Heart right ventricle (tissue), 16 donors: Measurements from ENCODE around the gene HIVEP3. TPM values are rescaled to one million over a fixed set of nuclear protein-coding genes. Genes with fewer than 3 reads are reported as not detected.

ENCODE experiments used
- ATAC-seq, 8 donors: fragments of 200-7000 bp; cut with Tn5 transposase; one replicate each; pipeline ENCODE4 v1.9.1; 2020; ENCODE audit warnings: mild to moderate bottlenecking in 8 of 8, moderate library complexity in 8 of 8, moderate number of reproducible peaks in 1 of 8
- DNase-seq, 2 donors: peaks; one replicate each; pipeline ENCODE4 v3.0.0-alpha.2; 2020
- H3K27ac ChIP-seq, 10 donors: fragments of 200-600 bp; sonication (generic) in 2 of 10; one replicate each; pipeline versions ENCODE4 v1.5.0 to v1.8.0; 2020 to 2022; ENCODE audit warnings: mild to moderate bottlenecking in 3 of 10
- H3K27me3 ChIP-seq, 7 donors: fragments of 200-600 bp; one replicate each; pipeline ENCODE4 v1.8.0; 2021 to 2022; ENCODE audit warnings: mild to moderate bottlenecking in 2 of 7
- H3K36me3 ChIP-seq, 9 donors: fragments of 200-600 bp; sonication (generic) in 1 of 9; one replicate each; pipeline versions ENCODE4 v1.5.0 to v1.8.0; 2020 to 2022; ENCODE audit warnings: mild to moderate bottlenecking in 2 of 9
- H3K4me1 ChIP-seq, 9 donors: fragments of 200-600 bp; sonication (generic) in 1 of 9; one replicate each; pipeline versions ENCODE4 v1.5.0 to v1.8.0; 2020 to 2022; ENCODE audit warnings: mild to moderate bottlenecking in 4 of 9
- H3K4me3 ChIP-seq, 10 donors: fragments of 200-600 bp; sonication (generic) in 2 of 10; one replicate each; pipeline versions ENCODE4 v1.5.0 to v1.8.0; 2020 to 2022; ENCODE audit warnings: mild to moderate bottlenecking in 7 of 10, moderate library complexity in 2 of 10
- H3K9me3 ChIP-seq, 11 donors: fragments of 200-600 bp in 10 of 11; sonication (generic) in 2 of 11; one replicate each; pipeline versions ENCODE4 v1.5.0 to v1.8.0; 2013 to 2022; ENCODE audit warnings: mild to moderate bottlenecking in 2 of 11, control low read depth in 1 of 11, moderate library complexity in 1 of 11
- WGBS, 2 donors: extraction: QIAGEN DNeasy Blood & Tissue Kit; methylation state at CpG; one replicate each; pipeline ENCODE4 v1.1.7; 2013; ENCODE audit warnings: inconsistent platforms in 1 of 2; 5-methylcytosine and 5-hydroxymethylcytosine counted together
- intact Hi-C, 10 donors: fragments of 100-400 bp; cut with DNase I; formaldehyde crosslinking; loops; one replicate each; pipeline versions ENCODE4 v1.11.1 to v1.14.2; 2022
- polyA plus RNA-seq, 2 donors: library from polyadenylated mRNA; stranded (reverse); fragments of 200-250 nt; gene quantifications; one replicate each; pipeline ENCODE4 v1.2.3, GENCODE V29; 2013
- total RNA-seq, 10 donors: library from RNA; stranded (reverse); fragmentation: NEBNext Ultra II Directional in 3 of 10; extraction: Animal tissue kit (Norgen Biotek cat#: 25700) in 3 of 10; gene quantifications; one replicate each; pipeline versions ENCODE4 v1.2.1 to v1.2.4, GENCODE V29; 2021 to 2023
- TF ChIP-seq, protein P1 (sequence below), 9 donors: fragments of 200-600 bp; sonication (generic) in 2 of 9; IDR thresholded peaks; one replicate each; pipeline versions ENCODE4 v1.5.0 to v1.8.0; 2021 to 2022; ENCODE audit warnings: antibody characterized with exemption in 9 of 9, mild to moderate bottlenecking in 5 of 9, moderate library complexity in 1 of 9
- donor health status: Arrhythmogenic right ventricular cardiomyopathy.
- donor health status: ischemic (EF 13 %, LVEDD 7.1; RV severe dilation, severe dysfunction).
- donor health status: healthy with polysubstance abuse.
- donor health status: DM: no; HTN: yes; CAD: no.
- donor health status: DM: no; HTN: no; CAD: no.
- donor health status: ischemic (EF 25% LVEDD 6.9; RV normal size, moderate dysfunction).
- donor health status: ischemic (EF 25% LVEDD 5.7; RV mildly dilated, moderate dysfunction).
- donor health status: healthy.
- donor health status: DM: yes; HTN: yes; CAD: no.
- donor health status: Ischemic cardiomyopathy.
- donor health status: ischemic (EF 35%, LVEDD 5.7; RV mildly dilated, moderate dysfunction).
- donor health status: nonischemic (EF 11% LVEDD 7.7; RV severe dilation, severe dysfunction).
- donor health status: DM: yes; HTN: yes; CAD: no.
- donor health status: PGD.
- donor health status: ischemic (EF 29% LVEDD 5.4; RV normal size, mild dysfunction).
- donor health status: nonischemic (EF 23%, LVEDD 6.1; RV moderate dilation, normal function).

The HIVEP3 gene
- total and polyA plus RNA-seq, 12 donors = 2.6 to 7.5 (median 5.2) TPM

GRCh38 chr1:41666981-41667631 is 251.6 kb downstream of the HIVEP3 start:
- Histone ChIP-seq H3K9me3 (no peaks in the 10 kb centered on the region), H3K4me1 (peaks cover 0 to 45% (median 12%) of the 10 kb centered on the region in 9 donors), H3K4me3 (no peak overlapping the region), H3K27me3 (no peaks in the 10 kb centered on the region), H3K36me3 (no peaks in the 10 kb centered on the region), H3K27ac (peak overlapping the region in 1 of 10 donors; percentile 10)
- intact Hi-C loops = loop anchor here in 1 of 10 donors (10.0 kb wide), 1 partner anchor 248 kb away; the partner anchor contains the start of gene HIVEP3
- WGBS, 2 donors = 76 to 85% methylated on average over 3 of the region's 3 CpGs
- ATAC-seq (no peak), DNase-seq (no peak)
- TF ChIP-seq, protein P1, sequence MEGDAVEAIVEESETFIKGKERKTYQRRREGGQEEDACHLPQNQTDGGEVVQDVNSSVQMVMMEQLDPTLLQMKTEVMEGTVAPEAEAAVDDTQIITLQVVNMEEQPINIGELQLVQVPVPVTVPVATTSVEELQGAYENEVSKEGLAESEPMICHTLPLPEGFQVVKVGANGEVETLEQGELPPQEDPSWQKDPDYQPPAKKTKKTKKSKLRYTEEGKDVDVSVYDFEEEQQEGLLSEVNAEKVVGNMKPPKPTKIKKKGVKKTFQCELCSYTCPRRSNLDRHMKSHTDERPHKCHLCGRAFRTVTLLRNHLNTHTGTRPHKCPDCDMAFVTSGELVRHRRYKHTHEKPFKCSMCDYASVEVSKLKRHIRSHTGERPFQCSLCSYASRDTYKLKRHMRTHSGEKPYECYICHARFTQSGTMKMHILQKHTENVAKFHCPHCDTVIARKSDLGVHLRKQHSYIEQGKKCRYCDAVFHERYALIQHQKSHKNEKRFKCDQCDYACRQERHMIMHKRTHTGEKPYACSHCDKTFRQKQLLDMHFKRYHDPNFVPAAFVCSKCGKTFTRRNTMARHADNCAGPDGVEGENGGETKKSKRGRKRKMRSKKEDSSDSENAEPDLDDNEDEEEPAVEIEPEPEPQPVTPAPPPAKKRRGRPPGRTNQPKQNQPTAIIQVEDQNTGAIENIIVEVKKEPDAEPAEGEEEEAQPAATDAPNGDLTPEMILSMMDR (IDR thresholded peaks at IDR 0.05) = no peak

DNA sequence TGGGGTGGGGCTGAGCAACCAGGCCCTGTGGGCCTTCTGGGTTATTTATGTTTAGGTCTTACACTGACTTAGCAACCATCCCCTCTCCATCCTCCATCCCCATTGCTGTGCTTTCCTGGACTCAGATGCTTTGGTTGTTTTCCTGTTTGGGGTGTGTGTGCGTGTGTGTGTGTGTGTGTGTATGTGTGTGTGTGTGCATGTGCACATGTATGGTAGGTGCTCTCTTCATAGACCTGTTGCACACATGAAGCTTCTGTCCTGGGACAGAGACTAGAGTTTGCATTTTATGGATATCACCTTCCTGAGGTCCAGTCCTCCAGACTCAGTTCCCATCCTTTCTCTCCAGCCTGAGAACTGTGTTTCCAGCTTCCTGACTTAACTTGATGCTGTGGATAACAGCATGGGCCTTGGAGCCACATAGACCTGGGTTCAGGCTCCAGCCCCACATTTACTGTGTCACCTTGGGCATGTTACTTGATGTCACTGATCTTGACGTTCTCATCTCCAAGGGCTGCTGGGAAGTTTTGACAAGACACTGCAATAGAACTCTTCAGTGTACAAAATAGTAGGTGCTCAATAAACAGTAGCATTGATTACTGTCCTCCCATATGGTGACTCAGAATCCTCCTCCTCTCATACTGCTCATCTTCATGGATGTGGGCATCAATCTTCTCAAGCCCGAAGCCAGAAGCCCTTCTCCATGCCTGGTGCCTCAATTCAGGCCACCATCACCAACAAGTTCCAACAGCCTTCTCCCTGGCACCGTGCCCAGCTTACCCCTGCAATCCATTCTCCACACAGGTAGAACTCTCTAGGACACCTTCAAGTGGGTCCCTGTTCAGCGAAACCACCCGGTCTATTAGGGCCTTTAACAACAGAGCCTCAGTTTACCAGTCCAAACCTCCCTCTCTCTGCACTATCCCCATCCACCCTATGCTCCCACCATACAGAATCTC is 252.5 kb downstream of the HIVEP3 start:
- TF ChIP-seq, protein P1 (IDR thresholded peaks at IDR 0.05) = no peak
- H3K9me3 ChIP-seq = no peaks in the 10 kb centered on the region
- ATAC-seq = no peak
- H3K4me1 ChIP-seq = peaks cover 4 to 49% (median 17%) of the 10 kb centered on the region in 9 donors
- intact Hi-C loops = loop anchor here in 1 of 10 donors (10.0 kb wide), 1 partner anchor 249 kb away; the partner anchor contains the start of gene HIVEP3
- DNase-seq = no peak
- no peak overlapping the region for H3K4me3 ChIP-seq
- 91 to 93% methylated on average over 6 of the region's 6 CpGs for WGBS, 2 donors
- H3K27me3 ChIP-seq = peaks cover 0 to 4% (median 0%) of the 10 kb centered on the region in 7 donors
- peak overlapping the region in 1 of 10 donors; percentile 10 for H3K27ac ChIP-seq
- H3K36me3 ChIP-seq = no peaks in the 10 kb centered on the region

GRCh38 chr1:41664861-41665640 is 253.7 kb downstream of the HIVEP3 start:
- H3K36me3 ChIP-seq = no peaks in the 10 kb centered on the region
- TF ChIP-seq, protein P1 (IDR thresholded peaks at IDR 0.05) = no peak
- H3K9me3 ChIP-seq = no peaks in the 10 kb centered on the region
- no peak for ATAC-seq
- peak overlapping the region in 1 of 10 donors; percentile 8 for H3K27ac ChIP-seq
- H3K4me1 ChIP-seq = peaks cover 4 to 53% (median 23%) of the 10 kb centered on the region in 9 donors
- 86 to 94% methylated on average over 4 of the region's 4 CpGs for WGBS, 2 donors
- no peak for DNase-seq
- H3K27me3 ChIP-seq = peaks cover 0 to 13% (median 0%) of the 10 kb centered on the region in 7 donors
- intact Hi-C loops = loop anchor here in 5 of 10 donors (5.0 to 10.0 kb wide), 5 partner anchors 57 to 1213 kb away; partner anchors contain the start of genes HIVEP3 (in 1 of the 5) and ZFP69B (in 1 of the 5)
- no peak overlapping the region for H3K4me3 ChIP-seq
